Measurements from ENCODE around the gene HSD17B2. TPM values are rescaled to one million over a fixed set of nuclear protein-coding genes. Genes with fewer than 3 reads are reported as not detected.

Gene HSD17B2
- polyA plus RNA-seq, 1 of the 3 experiments (the other 2 are of a cell fraction): not detected

GRCh38 chr16:82051656-82052055, 16.6 kb downstream of the HSD17B2 start (continued):
- no peak for TF ChIP-seq USF1 (IDR thresholded peaks at IDR 0.05; ENCODE audit: borderline replicate concordance, low read depth)
- TF ChIP-seq MXI1 (IDR thresholded peaks at IDR 0.05; ENCODE audit: low read depth, low read length): no peak
- no peak for TF ChIP-seq EZH2phosphoT487 (IDR thresholded peaks at IDR 0.05; ENCODE audit: borderline replicate concordance, low read depth)

- no peaks in the 10 kb centered on the region for H3K79me2 ChIP-seq (ENCODE audit: insufficient read depth)
- POLR2A ChIA-PET: no interaction called here
- H3K36me3 ChIP-seq (replicated peaks in 1 of 2; ENCODE audit: control insufficient read depth in 1 of 2, insufficient read depth in 2 of 2, low read length in 1 of 2): no peaks in the 10 kb centered on the region
- TF ChIP-seq GATA2 (CRISPR knock-in tag; IDR thresholded peaks at IDR 0.05) (no peak), ELF1 (IDR thresholded peaks at IDR 0.05) (no peak), EZH2phosphoT487 (IDR thresholded peaks at IDR 0.05; ENCODE audit: borderline replicate concordance, low read depth) (no peak), RFX5 (IDR thresholded peaks at IDR 0.05; ENCODE audit: low read length) (no peak), GABPA (IDR thresholded peaks at IDR 0.05; ENCODE audit: low read depth) (no peak), TAF1 (IDR thresholded peaks at IDR 0.05; ENCODE audit: borderline replicate concordance, low read depth, low read length) (no peak), RAD21 (IDR thresholded peaks at IDR 0.05; ENCODE audit: low read length) (no peak), USF2 (IDR thresholded peaks at IDR 0.05; ENCODE audit: borderline replicate concordance, low read depth, low read length) (no peak)
- H3K9me3 ChIP-seq: no peaks in the 10 kb centered on the region
- peaks cover 38% of the 10 kb centered on the region; the same call in 1 of the 2 replicates for H3K27me3 ChIP-seq (ENCODE audit: insufficient read depth)
- H3K4me3 ChIP-seq (ENCODE audit: low read depth in 2 of 2, low read length in 1 of 2): no peak overlapping the region
- H3K4me1 ChIP-seq (ENCODE audit: control insufficient read depth in 1 of 2, insufficient read depth in 2 of 2, low read depth in 1 of 2, low read length in 1 of 2): no peaks in the 10 kb centered on the region
- DNase-seq: no peak
- no peak overlapping the region for H3K4me2 ChIP-seq
- WGBS (ENCODE audit: low lambda C conversion rate): 3% methylated on average over 3 of the region's 3 CpGs
- H3K9ac ChIP-seq: no peak overlapping the region
- H3F3A ChIP-seq (replicated peaks; ENCODE audit: insufficient read depth): no peaks in the 10 kb centered on the region
- CTCF ChIA-PET: no interaction called here
- no peak overlapping the region for H3K27ac ChIP-seq (ENCODE audit: low read depth in 2 of 2, low read length in 1 of 2)
- H4K20me1 ChIP-seq (ENCODE audit: insufficient read depth): no peaks in the 10 kb centered on the region
- no peaks in the 10 kb centered on the region for H3K9me2 ChIP-seq
- no peak overlapping the region for H2AFZ ChIP-seq (ENCODE audit: low read depth)
These were observed 20.1 kb downstream of the HSD17B2 start for GRCh38 chr16:82055117-82055516.

GRCh38 chr16:82055728-82056549, 20.9 kb downstream of the HSD17B2 start:
- H4K20me1 ChIP-seq (ENCODE audit: insufficient read depth): no peaks in the 10 kb centered on the region

More at GRCh38 chr16:82055728-82056549, 20.9 kb downstream of the HSD17B2 start:
- DNase-seq: no peak
- Histone ChIP-seq H3K27me3 (ENCODE audit: insufficient read depth) (peaks cover 45% of the 10 kb centered on the region; the same call in 1 of the 2 replicates), H3K79me2 (ENCODE audit: insufficient read depth) (no peaks in the 10 kb centered on the region), H3K9ac (no peak overlapping the region), H3F3A (replicated peaks; ENCODE audit: insufficient read depth) (no peaks in the 10 kb centered on the region), H3K4me2 (no peak overlapping the region), H3K36me3 (replicated peaks in 1 of 2; ENCODE audit: control insufficient read depth in 1 of 2, insufficient read depth in 2 of 2, low read length in 1 of 2) (no peaks in the 10 kb centered on the region), H3K9me3 (no peaks in the 10 kb centered on the region), H3K4me3 (ENCODE audit: low read depth in 2 of 2, low read length in 1 of 2) (no peak overlapping the region), H2AFZ (ENCODE audit: low read depth) (no peak overlapping the region), H3K9me2 (no peaks in the 10 kb centered on the region), H3K27ac (ENCODE audit: low read depth in 2 of 2, low read length in 1 of 2) (no peak overlapping the region), H3K4me1 (ENCODE audit: control insufficient read depth in 1 of 2, insufficient read depth in 2 of 2, low read depth in 1 of 2, low read length in 1 of 2) (no peaks in the 10 kb centered on the region)
- TF ChIP-seq ZBTB33 (IDR thresholded peaks at IDR 0.05; ENCODE audit: borderline replicate concordance, low read depth) (no peak), YY1 (IDR thresholded peaks at IDR 0.05; ENCODE audit: low read depth) (no peak), TAF1 (IDR thresholded peaks at IDR 0.05; ENCODE audit: borderline replicate concordance, low read depth, low read length) (no peak), NRF1 (IDR thresholded peaks at IDR 0.05; ENCODE audit: low read depth, low read length) (no peak), FOXJ3 (CRISPR knock-in tag; IDR thresholded peaks at IDR 0.05) (no peak), GABPA (IDR thresholded peaks at IDR 0.05; ENCODE audit: low read depth) (no peak), MXI1 (IDR thresholded peaks at IDR 0.05; ENCODE audit: low read depth, low read length) (no peak), GATA2 (CRISPR knock-in tag; IDR thresholded peaks at IDR 0.05) (no peak), JUND (IDR thresholded peaks at IDR 0.05) (no peak), NFIC (IDR thresholded peaks at IDR 0.05; ENCODE audit: borderline replicate concordance) (no peak), RAD21 (IDR thresholded peaks at IDR 0.05; ENCODE audit: low read length) (no peak), PBX3 (IDR thresholded peaks at IDR 0.05) (no peak), MEF2A (IDR thresholded peaks at IDR 0.05; ENCODE audit: borderline replicate concordance, low read depth) (no peak), EZH2phosphoT487 (IDR thresholded peaks at IDR 0.05; ENCODE audit: borderline replicate concordance, low read depth) (no peak), EP300 (IDR thresholded peaks at IDR 0.05; ENCODE audit: borderline replicate concordance in 1 of 2, low read depth in 1 of 2, low read length in 1 of 2) (no peak), ELF1 (IDR thresholded peaks at IDR 0.05) (no peak), MAX (IDR thresholded peaks at IDR 0.05; ENCODE audit: low read depth) (no peak)
- ChIA-PET POLR2A (no interaction called here), CTCF (no interaction called here)
- WGBS (ENCODE audit: low lambda C conversion rate): 22% methylated on average over 8 of the region's 8 CpGs

All from SK-N-SH (cell line).